ENCODE results near the gene KANK2.

Gene KANK2

GRCh38 chr19:11202488-11203193 lies 5.3 kb upstream of the KANK2 start:
- H3K27ac ChIP-seq (ENCODE audit: low read length): peak overlapping the region; percentile 13; the same call in 1 of the 2 replicates
- H3K4me1 ChIP-seq (ENCODE audit: low read length): peaks cover 59% of the 10 kb centered on the region
- no peaks in the 10 kb centered on the region for H4K20me1 ChIP-seq (ENCODE audit: insufficient read depth, low read length)
- H3K9me3 ChIP-seq (ENCODE audit: insufficient read depth, low read length): no peaks in the 10 kb centered on the region
- H2AFZ ChIP-seq (ENCODE audit: low read depth, low read length): no peak overlapping the region
- H3K9ac ChIP-seq (ENCODE audit: low read length): peak overlapping the region; percentile 10; the same call in 1 of the 2 replicates
- H3K36me3 ChIP-seq (replicated peaks; ENCODE audit: low read depth, low read length): peaks cover 3% of the 10 kb centered on the region
- TF ChIP-seq CTCF (IDR thresholded peaks at IDR 0.05; ENCODE audit: low read depth, low read length) (no peak), EZH2phosphoT487 (IDR thresholded peaks at IDR 0.05; ENCODE audit: low read depth) (no peak)
- H3K79me2 ChIP-seq (ENCODE audit: low read length): no peaks in the 10 kb centered on the region
- H3K27me3 ChIP-seq (ENCODE audit: low read depth, low read length): no peaks in the 10 kb centered on the region
- peak overlapping the region; percentile 51 for H3K4me2 ChIP-seq (ENCODE audit: low read length)
- H3K4me3 ChIP-seq (ENCODE audit: low read length): peak overlapping the region; percentile 14; the same call in 1 of the 2 replicates

GRCh38 chr19:11201791-11202190 lies 4.4 kb upstream of the KANK2 start:
- Histone ChIP-seq H3K4me2 (ENCODE audit: low read length) (peak overlapping the region; percentile 51), H3K79me2 (ENCODE audit: low read length) (no peaks in the 10 kb centered on the region), H3K4me3 (ENCODE audit: low read length) (no peak overlapping the region; the same call in 1 of the 2 replicates), H3K9me3 (ENCODE audit: insufficient read depth, low read length) (no peaks in the 10 kb centered on the region), H3K27ac (ENCODE audit: low read length) (0 out of 2 replicates have a peak overlapping the region, but pooled peaks have one; percentile 1), H4K20me1 (ENCODE audit: insufficient read depth, low read length) (no peaks in the 10 kb centered on the region), H2AFZ (ENCODE audit: low read depth, low read length) (no peak overlapping the region), H3K9ac (ENCODE audit: low read length) (peak overlapping the region; percentile 10; the same call in 1 of the 2 replicates), H3K36me3 (replicated peaks; ENCODE audit: low read depth, low read length) (peaks cover 3% of the 10 kb centered on the region), H3K4me1 (ENCODE audit: low read length) (peaks cover 61% of the 10 kb centered on the region), H3K27me3 (ENCODE audit: low read depth, low read length) (0 out of 2 replicates have a peak, but pooled peaks cover under 1% of the 10 kb centered on the region)
- TF ChIP-seq EZH2phosphoT487 (IDR thresholded peaks at IDR 0.05; ENCODE audit: low read depth): no peak
- no peak for TF ChIP-seq CTCF (IDR thresholded peaks at IDR 0.05; ENCODE audit: low read depth, low read length)

GRCh38 chr19:11200931-11201330 lies 3.6 kb upstream of the KANK2 start:
- H4K20me1 ChIP-seq (ENCODE audit: insufficient read depth, low read length): no peaks in the 10 kb centered on the region
- H3K79me2 ChIP-seq (ENCODE audit: low read length): no peaks in the 10 kb centered on the region
- H3K9ac ChIP-seq (ENCODE audit: low read length): no peak overlapping the region
- H3K27ac ChIP-seq (ENCODE audit: low read length): no peak overlapping the region
- peaks cover 60% of the 10 kb centered on the region for H3K4me1 ChIP-seq (ENCODE audit: low read length)
- no peaks in the 10 kb centered on the region for H3K36me3 ChIP-seq (replicated peaks; ENCODE audit: low read depth, low read length)
- H3K27me3 ChIP-seq (ENCODE audit: low read depth, low read length): peaks cover 7% of the 10 kb centered on the region
- TF ChIP-seq EZH2phosphoT487 (IDR thresholded peaks at IDR 0.05; ENCODE audit: low read depth) (no peak), CTCF (IDR thresholded peaks at IDR 0.05; ENCODE audit: low read depth, low read length) (no peak)
- no peak overlapping the region for H2AFZ ChIP-seq (ENCODE audit: low read depth, low read length)
- no peak overlapping the region for H3K4me3 ChIP-seq (ENCODE audit: low read length)
- H3K4me2 ChIP-seq (ENCODE audit: low read length): no peak overlapping the region
- H3K9me3 ChIP-seq (ENCODE audit: insufficient read depth, low read length): no peaks in the 10 kb centered on the region

- no peak overlapping the region for H3K4me2 ChIP-seq (ENCODE audit: low read length)
- H3K27me3 ChIP-seq (ENCODE audit: low read depth, low read length): peaks cover 12% of the 10 kb centered on the region
- TF ChIP-seq EZH2phosphoT487 (IDR thresholded peaks at IDR 0.05; ENCODE audit: low read depth) (no peak), CTCF (IDR thresholded peaks at IDR 0.05; ENCODE audit: low read depth, low read length) (no peak)
- no peaks in the 10 kb centered on the region for H3K36me3 ChIP-seq (replicated peaks; ENCODE audit: low read depth, low read length)
- H2AFZ ChIP-seq (ENCODE audit: low read depth, low read length): no peak overlapping the region
- no peaks in the 10 kb centered on the region for H3K79me2 ChIP-seq (ENCODE audit: low read length)
- no peaks in the 10 kb centered on the region for H4K20me1 ChIP-seq (ENCODE audit: insufficient read depth, low read length)
- H3K4me1 ChIP-seq (ENCODE audit: low read length): peaks cover 52% of the 10 kb centered on the region
- H3K9me3 ChIP-seq (ENCODE audit: insufficient read depth, low read length): no peaks in the 10 kb centered on the region
- no peak overlapping the region for H3K9ac ChIP-seq (ENCODE audit: low read length)
- H3K27ac ChIP-seq (ENCODE audit: low read length): no peak overlapping the region
- no peak overlapping the region for H3K4me3 ChIP-seq (ENCODE audit: low read length)
These were observed 2.8 kb upstream of the KANK2 start for GRCh38 chr19:11200015-11200574.

Data from OCI-LY3 (cell line).